Stimulated activated CD8-positive, alpha-beta memory T cell treated with anti-CD3 and anti-CD28 coated beads, Interleukin-15, amount 100 ng/mL, for 48 hours (primary cell): ENCODE measurements around the gene KCNK3.
"Not testable (repeated sequence)": the region's sequence is repeated elsewhere in the genome, so short reads cannot be mapped to it uniquely, and the experiment has no call there.

Experiments used
- DNase-seq, 2 donors: peaks; one replicate each; pipeline ENCODE4 v3.0.0-alpha.2; 2020; ENCODE audit warnings: low read depth in 2 of 2

Gene KCNK3

GRCh38 chr2:26665296-26665695 lies 27.2 kb upstream of the KCNK3 start:
- DNase-seq = not testable (repeated sequence)

GRCh38 chr2:26666671-26667070 lies 25.9 kb upstream of the KCNK3 start:
- no peak for DNase-seq

GRCh38 chr2:26668041-26668440 lies 24.5 kb upstream of the KCNK3 start:
- no peak for DNase-seq

GRCh38 chr2:26668856-26669750 lies 23.4 kb upstream of the KCNK3 start:
- DNase-seq = no peak

GRCh38 chr2:26670171-26670570 lies 22.4 kb upstream of the KCNK3 start:
- DNase-seq = no peak

GRCh38 chr2:26670931-26671460 lies 21.5 kb upstream of the KCNK3 start:
- DNase-seq = no peak

- no peak for DNase-seq
Measured at GRCh38 chr2:26671691-26672090, 20.8 kb upstream of the KCNK3 start.

GRCh38 chr2:26672112-26672817 lies 20.3 kb upstream of the KCNK3 start:
- DNase-seq = no peak

GRCh38 chr2:26672818-26673393 lies 19.6 kb upstream of the KCNK3 start:
- DNase-seq = no peak

- DNase-seq = no peak
Measured at GRCh38 chr2:26674002-26674751, 18.3 kb upstream of the KCNK3 start.

GRCh38 chr2:26674771-26675170 lies 17.8 kb upstream of the KCNK3 start:
- no peak for DNase-seq

GRCh38 chr2:26675651-26676255 lies 16.8 kb upstream of the KCNK3 start:
- DNase-seq = no peak

- no peak for DNase-seq
Measured at GRCh38 chr2:26678035-26678434, 14.5 kb upstream of the KCNK3 start.

- DNase-seq = no peak
Measured at GRCh38 chr2:26679867-26680266, 12.7 kb upstream of the KCNK3 start.

GRCh38 chr2:26681656-26682055 lies 10.9 kb upstream of the KCNK3 start:
- no peak for DNase-seq

GRCh38 chr2:26682155-26682554 lies 10.4 kb upstream of the KCNK3 start:
- DNase-seq = no peak

- no peak for DNase-seq
Measured at GRCh38 chr2:26683583-26683982, 8.9 kb upstream of the KCNK3 start.

- no peak for DNase-seq
Measured at GRCh38 chr2:26685341-26685740, 7.2 kb upstream of the KCNK3 start.

GRCh38 chr2:26685989-26686839 lies 6.3 kb upstream of the KCNK3 start:
- DNase-seq = no peak

- DNase-seq = no peak
Measured at GRCh38 chr2:26687328-26687727, 5.2 kb upstream of the KCNK3 start.
